CD4-positive, alpha-beta T cell treated with Interleukin-12 subunit alpha and Interleukin-12 subunit beta, for 1 hour (primary cell): Measurements from ENCODE around the gene ZFYVE1.
"Not testable (repeated sequence)": the region's sequence is repeated elsewhere in the genome, so short reads cannot be mapped to it uniquely, and the experiment has no call there.

Source experiments
- DNase-seq: peaks from one replicate; pipeline ENCODE4 v3.0.0-alpha.2; 2020

The ZFYVE1 gene

DNA sequence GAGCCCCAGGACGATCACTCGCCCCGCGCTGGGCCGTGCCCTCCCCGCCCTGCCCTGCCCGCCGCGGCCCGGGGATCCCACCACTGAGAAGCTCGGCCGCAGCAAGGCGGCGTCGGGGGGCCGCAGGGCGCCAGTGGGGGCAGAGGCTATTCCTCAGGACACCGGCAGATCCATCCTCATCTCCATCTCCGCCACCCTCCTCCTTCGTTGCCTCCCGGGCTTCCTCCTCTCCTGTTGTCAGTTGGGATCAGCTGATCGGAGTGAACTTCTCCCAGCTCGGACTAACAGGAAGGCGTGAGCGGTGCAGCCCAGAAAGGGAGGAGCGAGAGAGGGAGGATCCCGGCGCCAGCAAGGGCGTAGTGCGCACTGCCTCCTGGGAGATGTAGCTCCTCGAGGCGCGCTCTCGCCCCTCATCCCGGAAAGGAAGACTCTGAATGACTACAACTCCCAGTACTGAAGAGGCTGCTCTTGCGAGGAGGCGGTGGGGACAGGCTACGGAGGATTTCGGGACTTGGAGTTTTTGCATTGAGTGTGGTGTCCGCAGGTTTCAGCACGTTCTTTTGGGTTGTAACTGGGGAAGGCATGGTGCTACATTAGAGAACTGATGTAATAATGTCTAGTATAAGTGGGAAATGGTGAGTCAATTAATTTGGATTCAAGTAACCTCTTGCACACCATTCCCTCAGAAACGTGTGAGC is at the start of gene ZFYVE1:
TSS of gene ZFYVE1 (minus strand) at position 262 of the 698 bp plus-strand sequence. CDS start 2,598 bp downstream, outside the sequence.
- DNase-seq: peak; percentile 92

DNA sequence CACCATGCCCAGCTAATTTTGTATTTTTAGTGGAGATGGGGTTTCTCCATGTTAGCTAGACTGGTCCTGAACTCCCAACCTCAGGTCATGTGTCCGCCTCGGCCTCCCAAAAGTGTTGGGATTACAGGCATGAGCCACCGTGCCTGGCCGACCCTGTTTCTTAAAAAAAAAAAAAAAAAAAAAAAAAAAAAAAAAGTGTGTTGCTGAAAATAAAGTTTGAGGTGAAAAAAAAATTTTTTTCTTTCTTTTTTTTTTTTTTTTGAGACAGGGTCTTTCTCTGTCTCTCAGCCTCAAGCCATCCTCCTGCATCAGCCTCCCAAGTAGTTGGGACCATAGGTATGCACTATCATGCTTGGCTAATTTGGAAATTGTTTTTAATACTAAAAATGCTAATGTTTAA is 42.7 kb upstream of the ZFYVE1 start:
- DNase-seq: no peak

DNA sequence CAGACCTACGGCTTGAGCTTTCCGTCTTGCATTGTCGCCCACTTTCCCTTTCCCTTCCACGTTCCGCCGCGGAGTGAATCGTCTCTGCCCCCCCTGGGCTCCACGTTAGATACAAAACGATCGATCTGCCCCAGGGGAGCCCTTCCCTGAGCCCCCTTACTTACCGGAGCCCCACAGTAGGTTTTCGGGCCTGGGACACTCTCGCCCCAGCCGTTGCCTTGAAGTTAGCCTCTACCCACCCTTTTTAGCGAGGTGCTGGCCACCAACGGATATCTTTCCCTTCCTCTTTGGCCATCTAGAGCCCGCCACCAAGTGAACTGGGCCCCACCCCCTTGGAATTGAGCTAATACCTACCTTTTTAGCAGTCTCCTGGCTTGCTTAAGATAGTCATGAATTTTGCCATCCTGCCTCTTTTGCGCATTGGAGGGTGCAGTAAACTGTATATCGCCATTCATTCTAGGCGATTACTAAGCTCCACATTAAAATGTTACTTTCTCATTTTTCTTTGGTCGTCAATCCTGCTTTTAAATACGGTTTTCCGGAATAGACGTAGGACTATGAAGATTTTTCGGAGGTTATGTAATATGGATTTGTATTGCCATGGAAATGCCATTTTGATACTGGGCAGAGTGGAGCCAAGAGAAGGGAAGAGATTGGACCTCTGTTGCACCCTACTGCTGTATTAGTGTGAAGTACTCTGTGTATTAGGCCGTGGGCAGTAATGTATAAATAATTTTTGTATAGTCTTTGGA is 32.2 kb upstream of the ZFYVE1 start:
- DNase-seq: no peak

GRCh38 chr14:73058224-73058921 is 31.5 kb upstream of the ZFYVE1 start, which contains the start of gene RBM25:
RBM25 (plus strand) TSS chr14:73058534; CDS start chr14:73071642, 13,108 bp downstream.
- DNase-seq: peak; percentile 97

- no peak for DNase-seq
These were observed 31.0 kb upstream of the ZFYVE1 start for GRCh38 chr14:73057944-73058223.

- DNase-seq: no peak
These were observed 28.3 kb upstream of the ZFYVE1 start for GRCh38 chr14:73055251-73055650.

- no peak for DNase-seq
These were observed 22.5 kb upstream of the ZFYVE1 start for GRCh38 chr14:73049428-73049827.

GRCh38 chr14:73047808-73048207 is 20.9 kb upstream of the ZFYVE1 start:
- DNase-seq: no peak

DNA sequence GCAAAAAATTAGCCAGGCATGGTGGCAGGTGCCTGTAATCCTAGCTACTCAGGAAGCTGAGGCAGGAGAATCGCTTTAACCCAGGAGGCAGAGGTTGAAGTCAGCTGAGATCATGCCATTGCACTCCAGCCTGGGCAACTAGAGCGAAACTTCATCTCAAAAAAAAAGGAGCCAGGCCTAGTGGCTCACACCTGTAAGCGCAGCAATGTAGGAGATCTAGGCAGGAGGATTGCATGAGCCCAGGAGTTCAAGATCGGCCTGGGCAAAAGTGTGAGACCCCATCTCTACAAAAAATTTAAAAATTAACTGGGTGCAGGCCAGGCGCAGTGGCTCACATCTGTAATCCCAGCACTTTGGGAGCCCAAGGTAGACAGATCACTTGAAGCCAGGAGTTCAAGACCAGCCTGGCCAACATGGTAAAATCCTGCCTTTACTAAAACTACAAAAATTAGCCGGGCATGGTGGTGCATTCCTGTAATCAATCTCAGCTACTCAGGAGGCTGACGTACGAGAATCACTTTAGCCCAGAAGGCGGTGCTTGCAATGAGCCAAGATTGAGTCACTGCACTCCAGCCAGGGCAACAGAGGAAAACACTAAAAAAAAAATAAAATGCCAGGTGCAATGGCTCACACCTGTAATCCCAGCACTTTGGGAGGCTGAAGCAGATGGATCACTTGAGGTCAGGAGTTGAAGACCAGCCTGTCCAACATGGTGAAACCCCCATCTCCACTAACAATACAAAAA is 10.0 kb upstream of the ZFYVE1 start:
- DNase-seq: not testable (repeated sequence)

GRCh38 chr14:73027984-73028383 is 1.1 kb upstream of the ZFYVE1 start:
- DNase-seq: no peak

GRCh38 chr14:73027546-73027945 is 640 bp upstream of the ZFYVE1 start:
- no peak for DNase-seq

DNA sequence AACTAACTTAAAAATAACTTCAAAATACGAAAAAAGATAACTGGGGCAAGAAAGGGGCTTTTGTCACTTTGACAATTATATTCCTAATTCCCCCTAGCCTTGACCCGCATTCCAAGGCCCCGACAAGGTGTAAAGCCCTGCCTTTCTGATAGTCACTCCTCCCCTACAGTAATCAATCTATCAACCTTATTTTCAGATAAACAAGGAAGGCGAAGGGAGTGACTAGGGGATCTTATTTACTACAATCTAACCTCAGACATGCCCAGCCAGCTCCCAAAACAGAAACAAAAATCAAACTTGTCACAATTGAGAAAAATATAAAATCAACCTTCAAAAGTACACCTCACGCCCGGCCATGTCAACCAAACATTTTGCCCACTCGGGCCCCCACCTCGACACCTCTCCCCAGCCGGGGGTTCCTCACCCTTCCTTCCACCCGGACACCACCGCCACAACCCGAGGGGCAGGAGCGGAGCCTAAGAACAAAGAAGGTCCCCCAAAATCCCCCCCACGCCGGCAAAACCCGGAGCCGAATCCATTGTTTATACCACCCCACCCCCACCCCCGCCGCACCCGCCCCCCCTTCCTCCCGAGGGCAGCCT is 562 bp downstream of the ZFYVE1 start:
- DNase-seq: no peak

GRCh38 chr14:73025544-73025943 is 1.4 kb downstream of the ZFYVE1 start:
- no peak for DNase-seq

DNA sequence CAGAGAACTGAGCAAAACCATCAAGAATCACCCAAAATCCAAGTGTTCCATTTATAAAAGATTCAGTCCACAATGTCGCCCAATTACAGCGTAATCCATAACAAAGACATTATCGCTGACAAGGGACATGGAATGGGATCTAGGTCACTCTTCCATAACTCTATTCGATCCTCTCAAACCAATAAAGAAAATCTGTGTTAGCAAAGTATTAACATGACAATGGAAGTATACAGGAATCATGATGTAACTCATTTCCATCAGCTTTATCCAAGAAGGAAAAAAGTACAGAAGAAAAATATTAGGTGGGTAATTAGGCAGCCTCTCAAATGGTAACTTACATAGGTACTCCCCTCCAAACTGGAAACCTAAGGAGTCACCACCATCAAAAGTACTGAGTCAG is 4.9 kb downstream of the ZFYVE1 start:
- DNase-seq: no peak

- DNase-seq: not testable (repeated sequence)
These were observed 10.9 kb downstream of the ZFYVE1 start for GRCh38 chr14:73016011-73016410.

DNA sequence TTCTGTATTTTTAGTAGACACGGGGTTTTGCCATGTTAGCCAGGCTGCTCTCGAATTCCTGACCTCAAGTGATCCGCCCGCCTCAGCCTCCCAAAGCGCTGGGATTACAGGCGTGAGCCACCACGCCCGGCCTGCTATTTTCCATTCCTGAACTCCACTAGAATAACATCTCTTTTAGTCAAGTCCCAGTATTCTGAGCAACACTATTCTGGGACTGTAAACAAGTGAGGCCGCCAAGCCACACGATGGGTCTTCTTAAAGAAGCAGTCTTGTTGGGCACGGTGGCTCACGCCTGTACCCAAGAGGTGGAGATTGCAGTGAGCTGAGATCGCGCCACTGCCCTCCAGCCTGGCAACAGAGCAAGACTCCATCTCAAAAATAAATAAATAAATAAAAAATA is 11.4 kb downstream of the ZFYVE1 start:
- DNase-seq: not testable (repeated sequence)

GRCh38 chr14:73014105-73014504 is 12.8 kb downstream of the ZFYVE1 start:
- DNase-seq: no peak

DNA sequence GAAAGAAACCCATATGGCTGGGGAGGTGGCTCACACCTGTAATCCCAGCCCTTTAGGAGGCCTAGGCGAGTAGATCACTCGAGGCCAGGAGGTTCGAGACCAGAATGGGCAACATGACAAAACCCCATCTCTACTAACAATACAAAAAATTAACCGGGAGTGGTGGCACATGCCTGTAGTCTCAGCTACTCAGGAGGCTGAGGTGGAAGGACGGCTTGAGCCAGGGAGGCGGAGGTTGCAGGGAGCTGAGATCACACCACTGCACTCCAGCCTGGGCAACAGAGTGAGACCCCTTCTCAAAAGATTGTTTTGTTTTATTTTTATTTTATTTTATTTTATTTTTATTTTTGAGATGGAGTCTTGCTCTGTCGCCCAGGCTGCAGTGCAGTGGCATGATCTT is 15.7 kb downstream of the ZFYVE1 start:
- not testable (repeated sequence) for DNase-seq

- no peak for DNase-seq
These were observed 18.4 kb downstream of the ZFYVE1 start for GRCh38 chr14:73008501-73008900.

DNA sequence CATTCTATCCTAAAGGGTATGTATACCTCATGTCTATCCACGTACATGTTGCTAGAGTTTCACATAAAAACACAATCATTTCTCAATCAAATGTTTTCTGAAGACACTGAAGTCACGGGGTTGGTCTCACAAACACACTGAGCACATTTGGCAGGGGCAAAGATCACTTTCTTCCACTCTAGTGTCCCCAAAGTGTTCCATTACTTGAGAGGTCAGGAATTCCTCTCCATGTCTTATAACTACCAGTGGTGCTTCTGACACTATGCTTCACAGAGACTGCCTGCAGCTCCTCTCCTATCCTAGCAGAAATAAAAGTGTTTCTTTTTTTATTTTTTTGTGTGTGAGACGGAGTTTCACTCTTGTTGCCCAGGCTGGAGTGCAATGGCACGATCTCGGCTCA is 19.1 kb downstream of the ZFYVE1 start:
- no peak for DNase-seq

GRCh38 chr14:73004641-73005040 is 22.3 kb downstream of the ZFYVE1 start:
- DNase-seq: not testable (repeated sequence)

DNA sequence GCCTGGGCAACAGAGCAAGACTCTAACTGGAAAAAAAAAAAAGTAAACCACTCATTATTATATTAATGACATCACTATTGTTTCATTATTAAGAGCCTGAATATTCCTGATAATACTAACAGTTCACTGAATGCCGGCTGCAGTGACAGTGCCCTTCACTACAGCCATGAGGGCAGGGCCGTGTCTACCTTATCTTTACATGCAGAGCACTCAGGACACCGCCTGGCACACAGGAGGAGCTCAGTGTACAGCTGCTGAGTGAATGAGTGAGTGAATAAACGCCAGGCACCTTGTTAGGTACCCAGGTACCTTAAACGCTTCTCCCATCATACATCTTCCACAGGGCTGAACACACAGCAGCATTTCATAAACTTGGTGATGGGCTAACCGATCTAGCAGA is 23.2 kb downstream of the ZFYVE1 start:
- DNase-seq: no peak

GRCh38 chr14:73000073-73000472 is 26.8 kb downstream of the ZFYVE1 start:
- DNase-seq: no peak
